Kidney capillary endothelial cell (primary cell): Measurements from ENCODE around the gene CT47B1.
"Not testable (repeated sequence)": the region's sequence is repeated elsewhere in the genome, so short reads cannot be mapped to it uniquely, and the experiment has no call there.

Experiments used
- DNase-seq: peaks from one replicate; pipeline ENCODE4 v3.0.0-alpha.2; 2018; ENCODE audit warnings: low spot score

The CT47B1 gene

GRCh38 chrX:120875766-120876165, at the start of gene CT47B1:
TSS of gene CT47B1 (minus strand) at chrX:120875866. CDS start at chrX:120875670, 196 bp downstream.
- DNase-seq: not testable (repeated sequence)

DNA sequence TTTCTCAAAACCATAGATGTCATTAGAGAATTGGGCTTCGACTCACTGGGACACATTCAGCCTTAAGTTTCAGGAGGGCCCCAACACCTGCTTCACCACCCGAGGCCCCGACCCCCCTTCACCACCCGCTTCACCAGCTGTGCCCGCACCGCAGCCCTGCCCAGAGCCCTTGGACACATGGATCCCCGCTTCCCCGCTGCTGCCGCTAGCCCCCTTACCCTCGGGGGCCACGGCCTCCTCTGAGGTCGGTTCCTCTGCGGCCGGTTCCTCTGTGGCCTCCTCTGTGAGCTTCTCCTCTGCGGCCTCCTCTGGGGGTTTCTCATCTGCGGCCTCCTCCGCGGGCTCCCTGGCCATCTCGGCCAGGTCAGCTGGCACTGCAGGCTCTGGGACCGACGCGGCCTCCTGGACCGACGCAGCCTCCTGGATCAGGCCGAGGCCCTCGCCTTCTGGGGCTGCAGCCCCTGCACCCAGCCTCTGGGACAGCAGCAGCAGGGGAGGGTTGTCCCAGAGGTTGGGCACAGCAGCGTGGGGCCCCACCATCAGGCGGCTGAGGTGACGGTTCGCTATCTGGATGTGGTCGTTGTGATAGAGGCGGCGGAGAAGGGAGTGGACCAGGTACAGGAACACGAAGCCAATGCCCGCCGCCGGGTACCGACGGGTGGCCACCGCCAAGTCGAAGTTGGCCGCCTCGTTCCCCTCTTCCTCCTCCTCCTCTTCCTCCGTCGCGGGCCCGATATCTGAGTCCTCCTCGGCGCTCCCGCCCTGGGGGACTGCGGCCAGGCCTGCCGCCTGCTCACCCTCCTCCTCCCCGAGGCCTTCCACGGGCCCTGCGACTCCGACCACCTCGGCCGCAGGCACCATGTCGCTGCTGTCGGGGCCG, 748 bp downstream of the CT47B1 start:
- no peak for DNase-seq

DNA sequence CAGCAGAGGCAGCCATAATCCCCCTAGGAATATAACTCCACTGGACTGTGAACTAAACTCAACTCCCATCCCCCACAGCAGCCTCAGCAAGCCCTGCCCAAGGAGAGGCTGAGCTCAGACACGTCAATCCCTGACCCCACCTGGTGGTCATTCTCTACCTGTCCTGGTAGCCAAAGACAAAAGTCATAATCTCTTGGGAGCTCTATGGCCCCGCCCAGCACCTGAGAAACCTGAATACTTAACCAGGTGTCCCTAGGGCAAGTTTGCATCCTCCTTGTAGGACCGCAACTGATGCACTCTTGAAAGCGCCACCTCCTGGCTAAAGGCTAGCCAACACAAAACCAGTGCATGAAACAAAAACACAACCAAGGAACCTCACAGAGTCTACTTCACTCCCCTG, 18.4 kb downstream of the CT47B1 start:
- DNase-seq: no peak

- peak; percentile 51 for DNase-seq
Observed at GRCh38 chrX:120840827-120841226, 34.8 kb downstream of the CT47B1 start.

DNA sequence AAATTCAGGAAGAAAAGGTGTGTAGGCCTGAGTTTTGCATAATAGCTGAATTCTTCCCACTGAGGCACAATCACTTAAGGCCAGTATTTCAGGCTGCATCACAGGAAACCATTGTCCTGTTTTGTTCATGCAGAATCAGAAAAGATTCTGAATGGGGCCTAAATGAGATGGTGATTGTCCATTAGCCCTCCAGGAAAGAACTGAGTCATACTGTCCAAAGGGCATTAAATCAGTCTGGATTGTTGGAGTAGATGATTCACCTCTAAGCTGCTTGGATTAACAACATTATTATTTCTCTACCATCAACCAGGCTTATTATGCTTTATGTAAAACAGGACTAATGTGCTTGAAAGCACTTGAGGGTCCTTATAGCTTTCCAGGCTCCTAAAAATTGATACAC, 36.2 kb downstream of the CT47B1 start:
- DNase-seq: peak; percentile 69

DNA sequence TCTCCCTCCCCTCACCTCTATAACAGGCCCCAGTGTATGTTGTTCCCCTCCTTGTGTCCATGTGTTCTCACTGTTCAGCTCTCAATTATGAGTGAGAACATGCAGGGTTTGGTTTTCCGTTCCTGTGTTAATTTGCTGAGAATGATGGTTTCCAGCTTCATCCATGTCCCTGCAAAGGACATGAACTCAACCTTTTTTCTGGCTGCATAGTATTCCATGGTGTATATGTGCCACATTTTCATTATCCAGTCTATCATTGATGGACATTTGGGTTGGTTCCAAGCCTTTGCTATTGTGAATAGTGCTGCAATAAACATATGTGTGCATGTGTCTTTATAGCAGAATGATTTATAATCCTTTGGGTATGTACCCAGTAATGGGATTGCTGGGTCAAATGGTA, 48.5 kb downstream of the CT47B1 start:
- DNase-seq: not testable (repeated sequence)

DNA sequence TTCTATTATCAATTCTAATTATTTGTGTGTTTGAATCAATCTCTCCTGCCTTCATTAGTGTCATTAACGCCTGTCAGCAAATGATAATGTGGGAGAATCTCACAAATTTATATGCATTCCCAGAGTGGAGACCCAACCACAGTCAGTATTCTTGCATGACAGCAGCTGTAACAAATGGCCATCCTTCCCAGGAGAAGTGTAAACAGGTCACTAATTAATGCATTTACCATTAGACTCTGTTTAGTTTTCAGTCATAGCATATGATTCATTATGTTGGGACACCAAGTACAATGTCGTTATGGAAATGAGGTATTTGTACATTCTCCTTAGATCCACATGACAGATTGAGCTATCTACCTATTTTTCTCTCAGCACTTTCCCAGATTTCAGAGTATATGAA, 50.5 kb downstream of the CT47B1 start:
- no peak for DNase-seq

- DNase-seq: no peak
Observed at GRCh38 chrX:120824021-120824420, 51.6 kb downstream of the CT47B1 start.

DNA sequence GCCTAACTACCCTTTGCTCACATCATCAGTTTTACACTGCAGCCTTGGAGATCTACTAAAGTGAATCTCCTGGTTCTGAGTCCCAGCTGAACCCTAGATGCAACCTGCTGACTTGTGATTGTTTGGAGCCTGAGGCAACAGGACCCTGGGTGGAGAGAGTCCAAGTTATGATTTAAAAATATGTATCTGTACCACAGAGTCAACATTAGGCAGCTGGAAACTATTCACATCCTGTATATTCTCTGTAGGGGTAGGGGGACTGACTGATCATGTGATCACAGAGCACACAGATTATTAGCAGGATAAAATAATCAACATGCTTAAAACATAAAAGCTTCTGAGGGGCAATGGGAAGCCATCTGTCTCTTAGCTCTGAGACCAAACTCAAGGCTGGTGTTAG, 52.1 kb downstream of the CT47B1 start:
- DNase-seq: no peak
